OCI-LY7 (cell line): Measurements from ENCODE around the gene HSPA12A.

Experiments used
- EZH2phosphoT487 ChIP-seq: fragments of 200-600 bp; sonication (generic); IDR thresholded peaks from 2 replicates; pipeline ENCODE4 v1.6.1; 2018; ENCODE audit warnings: low read depth, borderline replicate concordance, mild to moderate bottlenecking, mixed run types, antibody characterized with exemption, low read length, moderate library complexity, mixed read lengths
- TF ChIP-seq, protein P1 (sequence below): fragments of 200-600 bp; sonication (generic); conservative IDR thresholded peaks from 2 replicates; pipeline ENCODE4 v1.5.1; 2014; ENCODE audit warnings: mild to moderate bottlenecking, antibody characterized with exemption, low read length, moderate library complexity, mixed read lengths

DNA sequence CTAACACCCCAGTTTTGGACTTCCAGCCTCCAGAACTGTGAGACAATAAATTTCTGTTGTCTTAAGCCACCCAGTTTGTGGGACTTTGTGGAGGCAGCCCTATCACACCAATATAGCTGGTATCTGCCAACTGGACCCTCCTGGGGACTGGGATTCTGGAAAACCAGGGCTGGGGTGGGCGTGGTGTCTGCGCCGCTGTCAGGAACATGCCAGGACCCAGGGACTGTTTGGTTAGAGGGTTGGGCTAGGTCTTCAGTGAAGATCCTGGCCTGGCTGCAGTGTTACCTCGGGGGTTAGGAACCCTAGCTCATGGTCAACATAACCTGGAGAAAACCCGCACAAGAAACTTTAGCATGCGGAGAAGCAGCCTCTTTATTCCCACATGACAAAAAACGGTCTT is 79.0 kb downstream of the HSPA12A start:
- TF ChIP-seq, protein P1, sequence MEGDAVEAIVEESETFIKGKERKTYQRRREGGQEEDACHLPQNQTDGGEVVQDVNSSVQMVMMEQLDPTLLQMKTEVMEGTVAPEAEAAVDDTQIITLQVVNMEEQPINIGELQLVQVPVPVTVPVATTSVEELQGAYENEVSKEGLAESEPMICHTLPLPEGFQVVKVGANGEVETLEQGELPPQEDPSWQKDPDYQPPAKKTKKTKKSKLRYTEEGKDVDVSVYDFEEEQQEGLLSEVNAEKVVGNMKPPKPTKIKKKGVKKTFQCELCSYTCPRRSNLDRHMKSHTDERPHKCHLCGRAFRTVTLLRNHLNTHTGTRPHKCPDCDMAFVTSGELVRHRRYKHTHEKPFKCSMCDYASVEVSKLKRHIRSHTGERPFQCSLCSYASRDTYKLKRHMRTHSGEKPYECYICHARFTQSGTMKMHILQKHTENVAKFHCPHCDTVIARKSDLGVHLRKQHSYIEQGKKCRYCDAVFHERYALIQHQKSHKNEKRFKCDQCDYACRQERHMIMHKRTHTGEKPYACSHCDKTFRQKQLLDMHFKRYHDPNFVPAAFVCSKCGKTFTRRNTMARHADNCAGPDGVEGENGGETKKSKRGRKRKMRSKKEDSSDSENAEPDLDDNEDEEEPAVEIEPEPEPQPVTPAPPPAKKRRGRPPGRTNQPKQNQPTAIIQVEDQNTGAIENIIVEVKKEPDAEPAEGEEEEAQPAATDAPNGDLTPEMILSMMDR: no peak
- TF ChIP-seq EZH2phosphoT487: no peak
